Duodenal mucosa (tissue), 2 donors: ENCODE results near the gene ZSCAN16.

ENCODE experiments used
- H3K27ac ChIP-seq: one replicate; pipeline ENCODE4 v1.7.0; 2013; ENCODE audit warnings: low read depth, low read length
- H3K27me3 ChIP-seq, 2 donors: one replicate each; pipeline ENCODE4 v1.7.0; 2013; ENCODE audit warnings: low read length in 2 of 2, control low read depth in 1 of 2; ENCODE audit not compliant: insufficient read depth in 2 of 2, control insufficient read depth in 1 of 2
- H3K36me3 ChIP-seq, 2 donors: one replicate each; pipeline ENCODE4 v1.7.0; 2013; ENCODE audit warnings: low read length in 2 of 2, control low read depth in 1 of 2; ENCODE audit not compliant: insufficient read depth in 2 of 2, control insufficient read depth in 1 of 2
- H3K4me1 ChIP-seq, 2 donors: one replicate each; pipeline ENCODE4 v1.7.0; 2013; ENCODE audit warnings: low read length in 2 of 2, control low read depth in 1 of 2; ENCODE audit not compliant: insufficient read depth in 2 of 2, control insufficient read depth in 1 of 2
- H3K4me3 ChIP-seq, 2 donors: one replicate each; pipeline ENCODE4 v1.7.0; 2013; ENCODE audit warnings: low read length in 2 of 2, low read depth in 1 of 2
- H3K9ac ChIP-seq, 2 donors: one replicate each; pipeline ENCODE4 v1.7.0; 2013; ENCODE audit warnings: low read length in 2 of 2, low read depth in 1 of 2
- H3K9me3 ChIP-seq, 2 donors: one replicate each; pipeline ENCODE4 v1.7.0; 2013; ENCODE audit warnings: low read length in 2 of 2, control low read depth in 1 of 2; ENCODE audit not compliant: control insufficient read depth in 1 of 2

ZSCAN16 gene

GRCh38 chr6:28165563-28165962, 41.2 kb downstream of the ZSCAN16 start:
- H3K27ac ChIP-seq: no peak overlapping the region
- H3K27me3 ChIP-seq: no peaks in the 10 kb centered on the region
- H3K4me3 ChIP-seq: no peak overlapping the region
- H3K36me3 ChIP-seq: no peaks in the 10 kb centered on the region
- no peak overlapping the region for H3K9ac ChIP-seq
- no peaks in the 10 kb centered on the region for H3K9me3 ChIP-seq
- H3K4me1 ChIP-seq: peaks cover 0 to 6% of the 10 kb centered on the region in 2 donors

GRCh38 chr6:28167068-28167467, 42.7 kb downstream of the ZSCAN16 start:
- Histone ChIP-seq H3K9ac (no peak overlapping the region), H3K36me3 (no peaks in the 10 kb centered on the region), H3K4me3 (no peak overlapping the region), H3K9me3 (no peaks in the 10 kb centered on the region), H3K4me1 (peaks cover 0 to 3% of the 10 kb centered on the region in 2 donors), H3K27me3 (no peaks in the 10 kb centered on the region), H3K27ac (no peak overlapping the region)

GRCh38 chr6:28167926-28168325, 43.5 kb downstream of the ZSCAN16 start:
- no peak overlapping the region for H3K9ac ChIP-seq
- no peaks in the 10 kb centered on the region for H3K9me3 ChIP-seq
- H3K4me1 ChIP-seq: no peaks in the 10 kb centered on the region
- H3K36me3 ChIP-seq: no peaks in the 10 kb centered on the region
- no peak overlapping the region for H3K4me3 ChIP-seq
- H3K27me3 ChIP-seq: no peaks in the 10 kb centered on the region
- H3K27ac ChIP-seq: no peak overlapping the region

GRCh38 chr6:28171271-28171670, 46.9 kb downstream of the ZSCAN16 start:
- H3K4me3 ChIP-seq: no peak overlapping the region
- H3K27ac ChIP-seq: no peak overlapping the region
- H3K27me3 ChIP-seq: no peaks in the 10 kb centered on the region
- no peaks in the 10 kb centered on the region for H3K9me3 ChIP-seq
- H3K4me1 ChIP-seq: no peaks in the 10 kb centered on the region
- no peaks in the 10 kb centered on the region for H3K36me3 ChIP-seq
- H3K9ac ChIP-seq: no peak overlapping the region

- Histone ChIP-seq H3K27me3 (no peaks in the 10 kb centered on the region), H3K27ac (no peak overlapping the region), H3K4me3 (no peak overlapping the region), H3K4me1 (no peaks in the 10 kb centered on the region), H3K36me3 (no peaks in the 10 kb centered on the region), H3K9ac (no peak overlapping the region), H3K9me3 (no peaks in the 10 kb centered on the region)
Measured at GRCh38 chr6:28172006-28172405, 47.6 kb downstream of the ZSCAN16 start.

- Histone ChIP-seq H3K27ac (no peak overlapping the region), H3K4me3 (no peak overlapping the region), H3K27me3 (no peaks in the 10 kb centered on the region), H3K9ac (no peak overlapping the region), H3K9me3 (no peaks in the 10 kb centered on the region), H3K4me1 (no peaks in the 10 kb centered on the region), H3K36me3 (no peaks in the 10 kb centered on the region)
Measured at GRCh38 chr6:28176373-28176772, 52.0 kb downstream of the ZSCAN16 start.
